Right cardiac atrium (tissue), 5 donors: Measurements from ENCODE around the gene DCAKD. TPM values are rescaled to one million over a fixed set of nuclear protein-coding genes. Genes with fewer than 3 reads are reported as not detected.

Experiments used
- ATAC-seq, 2 donors: fragments of 200-7000 bp; cut with Tn5 transposase; one replicate each; pipeline versions ENCODE4 v1.8.0 to v1.9.1; 2020; ENCODE audit warnings: moderate library complexity in 2 of 2, mild to moderate bottlenecking in 1 of 2
- DNase-seq, 3 donors: peaks; one replicate each; pipeline ENCODE4 v3.0.0-alpha.2; 2020
- H3K27ac ChIP-seq: one replicate; pipeline ENCODE4 v1.5.1; 2013; ENCODE audit warnings: mild to moderate bottlenecking, low read length, control low read depth, moderate library complexity
- H3K27me3 ChIP-seq: one replicate; pipeline ENCODE4 v1.6.1; 2013; ENCODE audit not compliant: control insufficient read depth, insufficient read depth
- H3K4me1 ChIP-seq: one replicate; pipeline ENCODE4 v1.6.1; 2013; ENCODE audit warnings: low read length; ENCODE audit not compliant: control insufficient read depth, insufficient read depth
- H3K4me3 ChIP-seq: one replicate; pipeline ENCODE4 v1.5.1; 2013; ENCODE audit warnings: low read length, control low read depth
- H3K9me3 ChIP-seq: one replicate; pipeline ENCODE4 v1.6.1; 2013; ENCODE audit warnings: low read length; ENCODE audit not compliant: control insufficient read depth
- WGBS: extraction: QIAGEN DNeasy Blood & Tissue Kit; methylation state at CpG from one replicate; pipeline ENCODE4 v1.1.7; 2013; 5-methylcytosine and 5-hydroxymethylcytosine counted together
- intact Hi-C, 4 donors: fragments of 100-400 bp; cut with DNase I; formaldehyde crosslinking; loops; one replicate each; pipeline versions ENCODE4 v1.11.0 to v1.14.0; 2022 to 2023
- polyA plus RNA-seq: library from polyadenylated mRNA; stranded (reverse); fragments of 200-250 nt; gene quantifications from one replicate; pipeline ENCODE4 v1.2.3, GENCODE V29; 2013
- total RNA-seq, 4 donors: library from RNA; stranded (reverse); fragmentation: NEBNext Ultra II Directional; extraction: Animal tissue kit (Norgen Biotek cat#: 25700); gene quantifications; one replicate each; pipeline ENCODE4 v1.2.1, GENCODE V29; 2021
- donor health status: healthy with polysubstance abuse.
- donor health status: DM: no; HTN: yes; CAD: no.
- donor health status: DM: no; HTN: no; CAD: no.
- donor health status: DM: no; HTN: yes; CAD: no; lungs with severe emphysema.
- donor health status: DM: yes; HTN: yes; CAD: no.

The DCAKD gene
- total and polyA plus RNA-seq, 5 donors, result 23.6 to 40.2 (median 36.7) TPM

DNA sequence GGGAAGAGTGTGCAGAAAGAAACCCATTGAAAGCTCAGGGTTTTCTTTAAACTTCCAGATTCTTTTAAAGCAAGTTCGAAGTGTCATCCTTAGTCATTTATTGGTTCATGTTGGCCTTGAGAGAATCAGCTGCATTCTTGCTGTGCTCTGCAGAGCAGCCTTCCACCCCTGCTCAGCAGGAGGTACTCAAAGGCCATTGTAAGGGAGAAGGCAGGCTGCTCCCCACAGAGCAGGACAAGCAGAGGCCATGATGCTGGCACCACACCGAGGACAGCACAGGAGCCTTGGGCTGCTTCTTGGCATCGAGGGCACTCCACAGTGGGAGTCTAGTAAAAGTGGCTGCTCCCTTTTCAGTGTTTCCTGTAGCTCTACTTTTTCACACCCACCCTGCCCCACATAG is 39.3 kb upstream of the DCAKD start:
- 95% methylated on average over 3 of the region's 3 CpGs for WGBS
- H3K27me3 ChIP-seq, result no peaks in the 10 kb centered on the region
- no peak overlapping the region for H3K4me3 ChIP-seq
- intact Hi-C loops, result loop anchor here in 3 of 4 donors (10.0 kb wide), 3 partner anchors 46 to 176 kb away; partner anchors contain the start of gene GFAP (in 2 of the 3)
- DNase-seq, result no peak
- H3K9me3 ChIP-seq, result no peaks in the 10 kb centered on the region
- no peak for ATAC-seq
- H3K4me1 ChIP-seq, result peaks cover 10% of the 10 kb centered on the region
- no peak overlapping the region for H3K27ac ChIP-seq

GRCh38 chr17:45088741-45089140 is 37.3 kb upstream of the DCAKD start:
- 85% methylated on average over 3 of the region's 3 CpGs for WGBS
- Histone ChIP-seq H3K27ac (no peak overlapping the region), H3K4me3 (no peak overlapping the region)

DNA sequence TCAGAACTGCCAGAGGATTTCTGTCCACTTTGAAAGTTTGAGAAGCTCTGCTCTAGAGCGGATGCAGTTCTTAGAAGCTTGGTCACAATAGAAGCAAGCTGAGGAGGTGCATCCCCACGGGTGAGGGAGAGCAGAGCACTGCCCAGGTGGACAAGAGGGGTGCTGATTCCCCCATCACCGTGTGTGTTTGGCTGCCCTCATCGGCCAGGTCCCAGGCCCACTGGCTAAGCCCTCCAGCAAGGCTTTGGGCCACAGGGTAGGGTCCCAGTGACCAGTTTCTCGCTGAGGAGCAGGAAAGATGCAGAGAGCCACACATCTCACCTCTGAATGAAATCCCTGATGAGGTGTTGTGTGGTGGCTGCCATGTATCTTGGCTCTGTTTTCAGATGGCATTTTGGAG is 36.5 kb upstream of the DCAKD start:
- no peak overlapping the region for H3K4me3 ChIP-seq
- DNase-seq, result no peak
- WGBS, result 93% methylated on average over 5 of the region's 5 CpGs
- peak overlapping the region; percentile 63 for H3K27ac ChIP-seq
- peaks cover 5% of the 10 kb centered on the region for H3K4me1 ChIP-seq
- H3K27me3 ChIP-seq, result no peaks in the 10 kb centered on the region
- ATAC-seq, result no peak
- H3K9me3 ChIP-seq, result no peaks in the 10 kb centered on the region
- intact Hi-C loops, result no loop called here

More at GRCh38 chr17:45088741-45089140, 37.3 kb upstream of the DCAKD start:
- H3K4me1 ChIP-seq, result peaks cover 8% of the 10 kb centered on the region
- intact Hi-C loops, result no loop called here
- DNase-seq (no peak), ATAC-seq (no peak)
- H3K27me3 ChIP-seq, result no peaks in the 10 kb centered on the region
- H3K9me3 ChIP-seq, result no peaks in the 10 kb centered on the region

GRCh38 chr17:45087504-45087975 is 36.1 kb upstream of the DCAKD start:
- ATAC-seq (peak; percentile 15 to 28), DNase-seq (no peak)
- 65% methylated on average over 3 of the region's 3 CpGs for WGBS
- intact Hi-C loops, result no loop called here
- Histone ChIP-seq H3K4me3 (no peak overlapping the region), H3K27me3 (no peaks in the 10 kb centered on the region), H3K27ac (peak overlapping the region; percentile 63), H3K4me1 (peaks cover 5% of the 10 kb centered on the region), H3K9me3 (no peaks in the 10 kb centered on the region)

GRCh38 chr17:45086865-45087503 is 35.6 kb upstream of the DCAKD start:
- no peak for DNase-seq
- H3K27ac ChIP-seq, result no peak overlapping the region
- no peak overlapping the region for H3K4me3 ChIP-seq
- no peaks in the 10 kb centered on the region for H3K9me3 ChIP-seq
- no peak for ATAC-seq
- H3K27me3 ChIP-seq, result no peaks in the 10 kb centered on the region
- 93% methylated on average over 6 of the region's 6 CpGs for WGBS
- peaks cover 2% of the 10 kb centered on the region for H3K4me1 ChIP-seq
- intact Hi-C loops, result no loop called here

GRCh38 chr17:45086391-45086790 is 35.0 kb upstream of the DCAKD start:
- H3K9me3 ChIP-seq, result no peaks in the 10 kb centered on the region
- H3K27ac ChIP-seq, result no peak overlapping the region
- DNase-seq (no peak), ATAC-seq (no peak)
- 90% methylated on average over 4 of the region's 4 CpGs for WGBS
- intact Hi-C loops, result no loop called here
- H3K4me3 ChIP-seq, result no peak overlapping the region
- H3K27me3 ChIP-seq, result no peaks in the 10 kb centered on the region
- H3K4me1 ChIP-seq, result peaks cover 2% of the 10 kb centered on the region

DNA sequence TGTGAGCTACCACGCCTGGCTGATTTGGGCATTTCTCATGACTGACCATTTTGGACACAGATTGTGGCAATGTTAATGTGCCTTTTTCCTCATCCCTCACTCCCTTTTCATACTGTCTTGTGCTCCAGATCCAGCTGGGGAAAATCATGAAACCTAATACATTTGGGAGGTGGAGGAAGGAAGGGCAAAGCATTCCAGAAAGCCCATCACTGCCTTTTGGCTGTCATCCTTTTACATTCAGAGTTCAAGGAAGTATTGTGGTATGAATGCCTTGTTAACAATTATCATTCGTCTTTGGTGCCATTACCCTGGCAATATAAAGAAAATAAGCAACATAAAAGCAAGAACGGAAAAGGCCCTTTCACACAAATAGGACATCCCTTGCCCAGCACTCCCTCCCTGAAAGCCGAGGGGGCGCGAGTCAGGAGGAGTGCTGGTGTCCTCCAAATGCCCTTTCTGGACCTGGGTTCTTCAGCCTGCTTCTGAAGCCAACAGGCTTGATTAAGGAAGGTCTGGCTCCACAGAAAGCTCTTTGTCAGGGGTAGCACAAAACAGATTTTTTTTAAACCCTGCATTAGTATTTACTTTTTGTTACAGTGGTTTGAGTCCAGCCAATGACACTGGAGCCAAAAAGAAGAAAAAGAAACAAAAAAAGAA is 29.7 kb upstream of the DCAKD start:
- ATAC-seq (no peak), DNase-seq (no peak)
- intact Hi-C loops, result no loop called here
- H3K4me1 ChIP-seq, result no peaks in the 10 kb centered on the region
- H3K27ac ChIP-seq, result no peak overlapping the region
- H3K4me3 ChIP-seq, result no peak overlapping the region
- no peaks in the 10 kb centered on the region for H3K27me3 ChIP-seq
- H3K9me3 ChIP-seq, result no peaks in the 10 kb centered on the region
- WGBS, result 70% methylated on average over 6 of the region's 6 CpGs

DNA sequence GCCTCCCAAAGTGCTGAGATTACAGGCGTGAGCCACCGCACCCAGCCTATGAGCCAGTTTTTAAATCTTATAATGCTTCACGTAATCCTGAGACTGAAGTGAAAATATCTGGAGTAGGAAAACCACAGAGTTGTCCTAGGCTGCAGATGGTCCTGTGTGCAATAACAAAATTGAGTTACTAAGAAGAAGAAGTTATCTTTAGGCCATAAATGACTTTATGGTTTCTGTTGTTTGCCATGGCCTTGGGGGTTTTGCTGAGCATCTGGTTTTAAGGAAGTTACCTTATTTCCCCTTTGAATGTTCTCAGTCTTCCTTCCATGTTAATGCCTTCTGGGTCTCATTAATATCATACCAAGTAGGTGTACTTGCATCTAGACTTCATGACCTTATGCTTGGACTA is 26.2 kb upstream of the DCAKD start:
- Histone ChIP-seq H3K4me3 (no peak overlapping the region), H3K9me3 (no peaks in the 10 kb centered on the region), H3K4me1 (no peaks in the 10 kb centered on the region), H3K27me3 (no peaks in the 10 kb centered on the region), H3K27ac (no peak overlapping the region)
- intact Hi-C loops, result no loop called here
- WGBS, result 87% methylated on average over 3 of the region's 3 CpGs
- no peak for DNase-seq
- no peak for ATAC-seq

DNA sequence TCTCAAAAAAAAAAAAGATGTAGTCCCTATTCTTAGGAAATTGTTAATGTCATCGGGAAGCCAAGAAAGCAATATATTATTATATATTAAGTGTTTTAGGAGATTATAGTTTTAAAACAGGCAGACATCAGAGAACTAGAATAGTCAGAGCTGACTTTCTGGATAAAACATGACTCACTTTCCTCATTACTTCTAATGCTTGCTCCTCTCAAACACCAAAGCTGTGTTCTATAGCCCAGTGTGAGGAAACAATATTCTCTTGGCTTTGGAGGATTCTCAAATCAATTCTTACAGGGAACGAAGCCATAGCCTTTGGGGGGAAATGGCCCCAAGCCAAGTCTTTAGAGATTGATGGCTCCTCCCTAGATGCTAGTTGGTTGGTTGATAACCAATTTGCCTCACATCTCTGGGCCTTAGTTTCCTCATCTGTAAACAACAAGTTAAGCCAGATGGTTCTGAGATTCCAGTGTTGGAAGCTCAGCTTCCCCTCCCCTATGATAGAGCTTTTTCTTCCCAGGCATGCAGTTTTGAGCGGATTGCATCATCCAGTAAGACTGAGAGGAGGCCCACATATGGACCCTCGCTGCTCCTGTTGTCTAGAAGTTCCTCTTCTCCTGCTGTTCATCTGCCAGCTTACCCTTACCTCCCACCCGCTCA is 22.1 kb upstream of the DCAKD start:
- Histone ChIP-seq H3K4me1 (no peaks in the 10 kb centered on the region), H3K4me3 (no peak overlapping the region), H3K9me3 (no peaks in the 10 kb centered on the region), H3K27me3 (no peaks in the 10 kb centered on the region), H3K27ac (peak overlapping the region; percentile 17)
- 64% methylated on average over 5 of the region's 5 CpGs for WGBS
- intact Hi-C loops, result no loop called here
- ATAC-seq, result peak; percentile 78 to 79
- peak in 1 of 3 donors; percentile 43 for DNase-seq

GRCh38 chr17:45070809-45071208 is 19.4 kb upstream of the DCAKD start:
- H3K27ac ChIP-seq, result no peak overlapping the region
- WGBS, result 94% methylated on average over 2 of the region's 2 CpGs
- H3K4me3 ChIP-seq, result no peak overlapping the region
- no peak for DNase-seq
- intact Hi-C loops, result no loop called here
- no peaks in the 10 kb centered on the region for H3K9me3 ChIP-seq
- H3K4me1 ChIP-seq, result peaks cover 2% of the 10 kb centered on the region
- no peak for ATAC-seq
- no peaks in the 10 kb centered on the region for H3K27me3 ChIP-seq

- ATAC-seq (no peak), DNase-seq (no peak)
- intact Hi-C loops, result no loop called here
- Histone ChIP-seq H3K27me3 (no peaks in the 10 kb centered on the region), H3K4me1 (peaks cover 2% of the 10 kb centered on the region), H3K4me3 (no peak overlapping the region), H3K27ac (no peak overlapping the region), H3K9me3 (no peaks in the 10 kb centered on the region)
- WGBS, result 81% methylated on average over 8 of the region's 8 CpGs
Observed at GRCh38 chr17:45070001-45070400, 18.6 kb upstream of the DCAKD start.
